HepG2 (cell line): Measurements from ENCODE around the gene ERP44. TPM values are rescaled to one million over a fixed set of nuclear protein-coding genes. Genes with fewer than 3 reads are reported as not detected.

Experiments
- ATAD3A ChIP-seq: sonication (generic); formaldehyde crosslinking; IDR thresholded peaks from 2 replicates; pipeline ENCODE4 v1.4.0; 2020; ENCODE audit warnings: missing genetic modification reagents
- ATF7-NPFF ChIP-seq: sonication (generic); formaldehyde crosslinking; IDR thresholded peaks from 2 replicates; pipeline ENCODE4 v1.8.1; 2023; ENCODE audit warnings: mild to moderate bottlenecking, low read depth, missing genetic modification reagents, moderate library complexity
- CENPBD1 ChIP-seq: sonication (generic); formaldehyde crosslinking; IDR thresholded peaks from 2 replicates; pipeline ENCODE4 v1.8.0; 2022; ENCODE audit warnings: missing genetic modification reagents, low read depth, mild to moderate bottlenecking, borderline replicate concordance
- FOXJ3 ChIP-seq: sonication (generic); formaldehyde crosslinking; IDR thresholded peaks from 2 replicates; pipeline ENCODE4 v1.4.0; 2020; ENCODE audit warnings: missing genetic modification reagents, mild to moderate bottlenecking, borderline replicate concordance
- GABPA ChIP-seq, 2 experiments: IDR thresholded peaks; 2 replicates each; pipeline ENCODE4 v1.6.1; 2011 to 2016; ENCODE audit warnings: low read depth in 2 of 2, low read length in 1 of 2, missing biosample characterization in 1 of 2, missing genetic modification characterization in 1 of 2
- GFI1 ChIP-seq: sonication (generic); formaldehyde crosslinking; IDR thresholded peaks from 2 replicates; pipeline ENCODE4 v1.5.0; 2020; ENCODE audit warnings: missing genetic modification reagents, mild to moderate bottlenecking, borderline replicate concordance
- HMGXB3 ChIP-seq: sonication (generic); formaldehyde crosslinking; IDR thresholded peaks from 2 replicates; pipeline ENCODE4 v1.4.0; 2020; ENCODE audit warnings: missing genetic modification reagents, borderline replicate concordance
- NAIF1 ChIP-seq: sonication (generic); formaldehyde crosslinking; IDR thresholded peaks from 2 replicates; pipeline ENCODE4 v1.5.0; 2020; ENCODE audit warnings: mild to moderate bottlenecking, missing genetic modification reagents, borderline replicate concordance
- POLR2G ChIP-seq: fragments of 200-400 bp; formaldehyde crosslinking; IDR thresholded peaks from 2 replicates; pipeline ENCODE4 v1.6.1; 2018; ENCODE audit warnings: mild to moderate bottlenecking, low read depth, low read length, moderate library complexity
- RAD21 ChIP-seq: fragments of 450-650 bp; formaldehyde crosslinking; IDR thresholded peaks from 2 replicates; pipeline ENCODE4 v1.5.0; 2020; ENCODE audit warnings: mild to moderate bottlenecking
- REL ChIP-seq: sonication (generic); formaldehyde crosslinking; conservative IDR thresholded peaks from 2 replicates; pipeline ENCODE4 v1.8.0; 2022; ENCODE audit warnings: mild to moderate bottlenecking, missing genetic modification reagents, moderate library complexity
- SP140L ChIP-seq: sonication (generic); formaldehyde crosslinking; IDR thresholded peaks from 2 replicates; pipeline ENCODE4 v1.4.0; 2020; ENCODE audit warnings: missing genetic modification reagents, borderline replicate concordance
- ZFP36L1 ChIP-seq: sonication (generic); formaldehyde crosslinking; IDR thresholded peaks from 2 replicates; pipeline ENCODE4 v1.8.0; 2022; ENCODE audit warnings: mild to moderate bottlenecking, missing genetic modification reagents, moderate library complexity
- ZNF260 ChIP-seq: sonication (generic); formaldehyde crosslinking; IDR thresholded peaks from 2 replicates; pipeline ENCODE4 v1.4.0; 2020; ENCODE audit warnings: missing genetic modification reagents, low read depth, mild to moderate bottlenecking, borderline replicate concordance
- ZNF329 ChIP-seq: sonication (generic); formaldehyde crosslinking; IDR thresholded peaks from 2 replicates; pipeline ENCODE4 v1.9.0; 2021; ENCODE audit warnings: low read depth, mild to moderate bottlenecking, missing genetic modification reagents
- ZNF784 ChIP-seq: sonication (generic); formaldehyde crosslinking; IDR thresholded peaks from 2 replicates; pipeline ENCODE4 v1.5.1; 2020; ENCODE audit warnings: missing genetic modification reagents, mild to moderate bottlenecking, borderline replicate concordance
- polyA plus RNA-seq, 8 experiments: library from polyadenylated mRNA; depleted of rRNA in 3 of 8; stranded (reverse) in 7 of 8; unstranded in 1 of 8; fragments of >200 nt; fragmentation: Illumina TruSeq in 4 of 8; extraction: Trizol in 4 of 8; gene quantifications; 2 replicates each; pipeline versions ENCODE4 v1.2.1 to v1.2.3, GENCODE V29; 2011 to 2016; ENCODE audit warnings: low read depth in 4 of 8, missing spikeins in 1 of 8, mixed read lengths in 1 of 8; ENCODE audit not compliant: insufficient read depth in 1 of 8
- total RNA-seq, 5 experiments: library from RNA; depleted of rRNA; stranded (reverse); fragments of >200 nt; fragmentation: Illumina TruSeq; extraction: Trizol; gene quantifications; 2 replicates each; pipeline ENCODE4 v1.2.3, GENCODE V29; 2016; ENCODE audit warnings: low read depth in 1 of 5
- TF ChIP-seq, protein P1 (sequence below): sonication (generic); formaldehyde crosslinking; IDR thresholded peaks from 2 replicates; pipeline ENCODE4 v1.5.1; 2020; ENCODE audit warnings: missing genetic modification reagents, mild to moderate bottlenecking, borderline replicate concordance
- TF ChIP-seq, protein P2 (sequence below): sonication (generic); formaldehyde crosslinking; conservative IDR thresholded peaks from 2 replicates; pipeline ENCODE4 v1.4.0; 2020; ENCODE audit warnings: missing genetic modification reagents

Gene ERP44
- total and polyA plus RNA-seq, 2 of the 13 experiments (the other 11 are each of a cell fraction or from before 2014, with no cell fraction given): 8.9 to 13.8 TPM

GRCh38 chr9:100098046-100098886 lies 534 bp downstream of the ERP44 start (continued):
- TF ChIP-seq, protein P1, sequence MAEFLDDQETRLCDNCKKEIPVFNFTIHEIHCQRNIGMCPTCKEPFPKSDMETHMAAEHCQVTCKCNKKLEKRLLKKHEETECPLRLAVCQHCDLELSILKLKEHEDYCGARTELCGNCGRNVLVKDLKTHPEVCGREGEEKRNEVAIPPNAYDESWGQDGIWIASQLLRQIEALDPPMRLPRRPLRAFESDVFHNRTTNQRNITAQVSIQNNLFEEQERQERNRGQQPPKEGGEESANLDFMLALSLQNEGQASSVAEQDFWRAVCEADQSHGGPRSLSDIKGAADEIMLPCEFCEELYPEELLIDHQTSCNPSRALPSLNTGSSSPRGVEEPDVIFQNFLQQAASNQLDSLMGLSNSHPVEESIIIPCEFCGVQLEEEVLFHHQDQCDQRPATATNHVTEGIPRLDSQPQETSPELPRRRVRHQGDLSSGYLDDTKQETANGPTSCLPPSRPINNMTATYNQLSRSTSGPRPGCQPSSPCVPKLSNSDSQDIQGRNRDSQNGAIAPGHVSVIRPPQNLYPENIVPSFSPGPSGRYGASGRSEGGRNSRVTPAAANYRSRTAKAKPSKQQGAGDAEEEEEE (CRISPR knock-in tag): no peak
- TF ChIP-seq POLR2G (peak; percentile 35; the same call in 1 of the 2 replicates), GABPA (IDR thresholded peaks at IDR 0.05; ENCODE audit: low read depth, low read length) (no peak), GABPA (CRISPR knock-in tag; IDR thresholded peaks at IDR 0.05; ENCODE audit: low read depth) (no peak), HMGXB3 (CRISPR knock-in tag) (no peak), GFI1 (CRISPR knock-in tag) (no peak), CENPBD1 (CRISPR knock-in tag) (no peak), SP140L (CRISPR knock-in tag) (no peak), REL (CRISPR knock-in tag) (no peak), ATF7-NPFF (CRISPR knock-in tag) (no peak), ZFP36L1 (CRISPR knock-in tag) (no peak), ATAD3A (CRISPR knock-in tag) (no peak), ZNF784 (CRISPR knock-in tag) (no peak), RAD21 (0 out of 2 replicates have a peak, but pooled peaks have one; percentile 9), NAIF1 (CRISPR knock-in tag) (no peak), ZNF329 (CRISPR knock-in tag) (no peak), ZNF260 (CRISPR knock-in tag) (no peak), FOXJ3 (CRISPR knock-in tag) (no peak)
- TF ChIP-seq, protein P2, sequence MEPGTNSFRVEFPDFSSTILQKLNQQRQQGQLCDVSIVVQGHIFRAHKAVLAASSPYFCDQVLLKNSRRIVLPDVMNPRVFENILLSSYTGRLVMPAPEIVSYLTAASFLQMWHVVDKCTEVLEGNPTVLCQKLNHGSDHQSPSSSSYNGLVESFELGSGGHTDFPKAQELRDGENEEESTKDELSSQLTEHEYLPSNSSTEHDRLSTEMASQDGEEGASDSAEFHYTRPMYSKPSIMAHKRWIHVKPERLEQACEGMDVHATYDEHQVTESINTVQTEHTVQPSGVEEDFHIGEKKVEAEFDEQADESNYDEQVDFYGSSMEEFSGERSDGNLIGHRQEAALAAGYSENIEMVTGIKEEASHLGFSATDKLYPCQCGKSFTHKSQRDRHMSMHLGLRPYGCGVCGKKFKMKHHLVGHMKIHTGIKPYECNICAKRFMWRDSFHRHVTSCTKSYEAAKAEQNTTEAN (CRISPR knock-in tag): no peak
